HL-60/S4 (cell line): Measurements from ENCODE around the gene SMC3.
"Not testable (repeated sequence)": the region's sequence is repeated elsewhere in the genome, so short reads cannot be mapped to it uniquely, and the experiment has no call there.

Experiments used
- in situ Hi-C: fragments of 300-500 bp; cut with MboI; formaldehyde crosslinking; loops from 2 replicates; pipeline ENCODE4 v1.14.3; 2022; ENCODE audit warnings: low sequenced_read_pairs

SMC3 gene

DNA sequence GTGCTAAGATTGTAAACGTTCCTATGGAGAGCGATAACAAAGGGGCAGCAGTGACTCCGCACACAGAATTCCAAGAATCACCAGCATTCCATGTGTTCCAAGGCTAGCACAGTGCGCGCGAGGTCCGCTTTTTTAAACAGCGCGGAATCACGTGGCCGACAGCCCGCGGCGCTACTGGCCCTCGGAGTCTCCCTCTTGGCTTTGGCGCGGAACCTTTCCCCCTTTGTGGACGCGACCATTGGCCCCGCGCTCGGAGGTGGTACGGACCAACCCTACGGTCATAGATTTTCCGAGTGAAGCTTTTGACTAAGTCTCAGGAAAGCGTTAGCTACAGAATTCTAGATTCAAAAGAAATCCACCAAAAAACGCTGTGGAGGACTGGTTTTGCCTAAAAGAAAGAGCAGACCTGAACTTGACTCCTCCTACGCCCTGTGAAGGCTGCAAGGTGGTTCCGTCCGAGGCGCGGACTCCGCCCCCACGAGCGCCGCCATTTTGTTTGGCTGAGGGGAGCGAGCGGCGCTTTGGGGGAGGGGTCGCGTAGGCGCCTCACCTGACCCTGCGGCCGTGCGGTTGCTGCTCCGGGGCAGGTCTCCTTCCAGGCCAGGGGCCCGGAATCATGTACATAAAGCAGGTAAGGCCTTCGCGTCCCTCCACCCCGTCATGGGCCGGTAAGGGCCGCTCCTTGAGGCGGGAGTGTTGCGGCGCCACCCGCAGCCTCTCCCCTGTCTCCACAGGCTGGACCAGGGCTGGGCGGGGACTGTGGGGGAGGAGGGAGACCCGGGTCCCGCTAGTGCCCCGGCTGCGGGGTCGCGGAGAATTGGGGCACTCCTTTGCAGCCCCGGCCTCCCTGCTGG lies at the start of gene SMC3:
SMC3 (plus strand) TSS at position 495 of the 854 bp plus-strand sequence; CDS start at position 617, 122 bp downstream.
- in situ Hi-C loops = no loop called here

DNA sequence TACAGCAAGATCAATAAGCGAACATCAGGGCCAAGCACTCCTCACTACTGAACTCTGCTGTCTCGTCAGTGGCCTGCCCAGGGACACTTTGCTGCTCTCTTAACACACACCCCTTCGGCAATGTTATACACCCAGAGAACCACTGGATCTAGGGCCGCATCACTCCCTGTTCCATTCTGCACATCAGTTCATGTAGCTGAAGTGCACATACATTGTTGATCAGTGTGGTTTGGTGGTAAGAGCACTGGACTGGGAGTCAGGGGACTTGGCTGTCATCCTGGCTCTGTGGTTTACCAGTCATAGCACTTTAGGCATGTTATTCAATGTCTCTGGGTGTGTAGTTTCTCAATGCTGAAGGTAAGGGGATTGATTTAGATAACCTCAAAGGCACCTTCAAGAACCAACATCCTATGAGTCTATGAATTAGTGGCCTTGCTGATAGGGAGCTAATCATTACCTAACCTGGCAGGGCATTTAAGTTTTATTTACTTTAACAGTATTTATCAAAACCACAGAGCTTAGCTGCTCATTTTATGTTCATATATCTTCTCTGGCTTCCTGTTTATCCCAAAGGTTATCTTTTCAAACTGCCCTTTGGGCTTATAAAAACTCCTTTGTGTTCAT lies 45.0 kb upstream of the SMC3 start:
- in situ Hi-C loops = no loop called here

DNA sequence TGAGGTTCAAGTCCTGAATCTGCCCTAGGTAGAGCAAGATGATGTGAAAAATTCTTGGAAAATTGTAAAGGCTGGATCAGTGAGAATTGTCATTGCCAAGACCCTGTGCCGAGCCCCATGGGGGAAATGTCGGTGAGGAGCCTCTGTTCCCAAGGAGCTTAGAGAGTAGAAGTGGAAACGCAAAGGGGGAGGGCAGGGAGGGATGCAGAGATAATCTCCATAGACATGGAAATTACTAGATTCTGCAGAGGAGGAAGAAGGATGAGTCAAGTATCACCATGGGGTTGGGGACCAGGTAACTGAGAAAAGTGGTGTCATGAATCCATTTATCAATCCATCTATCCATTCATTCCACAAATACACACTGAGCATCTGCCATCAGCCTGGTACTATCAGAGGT lies 43.8 kb upstream of the SMC3 start:
- in situ Hi-C loops = no loop called here

DNA sequence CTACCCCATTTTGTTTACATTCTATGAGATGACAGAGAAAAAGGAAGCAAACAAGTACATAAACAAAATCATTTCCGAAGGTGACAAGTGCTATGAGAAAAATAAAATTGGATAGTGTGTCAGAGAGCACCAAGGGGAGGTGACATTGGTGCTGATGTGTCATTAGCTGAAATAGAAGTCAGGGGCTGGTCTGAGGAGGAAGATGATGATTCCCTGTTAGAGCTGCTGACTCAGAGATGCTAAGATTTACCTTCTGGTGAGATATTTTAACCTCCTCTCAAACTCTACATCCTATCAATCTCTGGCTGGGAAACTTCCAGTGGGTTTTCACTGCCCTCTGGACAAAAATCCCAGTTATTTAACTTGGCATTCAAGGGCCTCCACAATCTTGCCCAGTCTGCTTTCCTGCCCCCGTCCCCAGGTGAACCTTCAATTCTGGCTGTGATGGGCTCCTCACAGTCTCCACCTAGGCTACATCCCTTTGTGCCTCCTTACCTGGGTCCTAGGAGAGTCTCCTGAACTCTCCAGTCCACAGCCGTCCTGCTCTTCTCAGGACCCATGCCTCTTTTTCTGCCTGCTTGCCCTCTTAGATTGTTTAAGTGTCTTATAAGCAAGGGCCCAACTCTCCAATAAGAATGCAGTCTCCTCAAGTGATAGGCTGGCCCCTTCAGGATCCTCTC lies 43.2 kb upstream of the SMC3 start:
- in situ Hi-C loops = no loop called here

DNA sequence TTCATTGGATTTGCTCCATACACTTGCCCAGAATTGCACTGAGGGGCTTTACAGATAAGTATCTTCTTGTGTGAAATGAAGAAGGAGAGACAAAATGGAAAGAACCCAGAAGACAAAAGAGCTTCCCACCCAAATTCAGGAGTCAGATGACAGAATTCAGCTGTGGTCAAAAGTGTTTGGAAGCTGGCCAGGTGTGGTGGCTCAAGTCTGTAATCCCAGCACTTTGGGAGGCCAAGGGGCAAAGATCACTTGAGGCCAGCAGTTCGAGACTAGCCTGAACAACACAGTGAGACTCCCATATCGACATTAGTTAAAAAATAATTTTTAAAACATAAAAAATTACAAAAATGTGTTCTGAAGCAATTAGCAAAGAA lies 42.6 kb upstream of the SMC3 start:
- in situ Hi-C loops = no loop called here

DNA sequence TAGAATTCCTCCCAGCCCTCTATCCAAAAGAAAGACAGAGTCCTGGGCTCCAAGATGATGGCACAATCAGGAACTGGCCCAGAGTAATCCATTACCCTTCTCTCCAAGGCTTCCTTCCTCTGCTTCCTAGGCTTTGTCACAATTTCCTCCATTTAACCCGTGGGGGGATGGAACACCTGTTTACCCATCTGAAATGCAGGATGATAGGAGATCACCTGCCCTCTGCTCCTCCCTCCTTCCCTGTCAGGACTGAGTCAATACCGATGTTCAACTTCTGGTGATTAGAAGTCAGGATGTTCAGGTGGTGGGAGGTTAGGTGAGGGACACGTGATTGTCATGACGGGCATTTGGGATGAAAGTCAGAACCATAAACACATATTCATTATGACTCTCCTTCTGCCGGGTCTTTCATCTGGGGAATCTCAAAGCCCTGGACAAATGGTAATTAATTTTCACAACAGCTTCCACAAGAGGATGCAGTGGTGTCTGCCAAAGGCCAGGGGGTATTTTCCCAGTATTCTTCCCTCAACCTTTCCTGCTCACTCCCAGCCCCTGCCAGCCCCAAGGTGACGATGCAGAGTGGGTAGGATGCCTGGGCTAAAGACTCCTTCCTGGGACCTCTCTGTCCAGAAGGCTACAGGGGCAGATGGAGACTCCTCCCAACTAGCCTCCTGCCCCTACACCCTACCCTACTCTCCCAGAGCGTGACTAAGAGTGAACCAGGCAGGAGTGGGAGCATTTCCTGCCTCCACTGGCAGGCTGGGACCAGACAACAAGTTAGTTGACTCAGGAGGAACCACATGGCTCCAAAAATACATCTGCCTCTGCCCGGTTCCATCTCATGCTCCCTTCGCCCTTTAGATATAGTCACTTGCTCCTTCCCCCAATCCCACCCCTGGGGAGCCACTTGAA lies 41.9 kb upstream of the SMC3 start:
- in situ Hi-C loops = no loop called here

DNA sequence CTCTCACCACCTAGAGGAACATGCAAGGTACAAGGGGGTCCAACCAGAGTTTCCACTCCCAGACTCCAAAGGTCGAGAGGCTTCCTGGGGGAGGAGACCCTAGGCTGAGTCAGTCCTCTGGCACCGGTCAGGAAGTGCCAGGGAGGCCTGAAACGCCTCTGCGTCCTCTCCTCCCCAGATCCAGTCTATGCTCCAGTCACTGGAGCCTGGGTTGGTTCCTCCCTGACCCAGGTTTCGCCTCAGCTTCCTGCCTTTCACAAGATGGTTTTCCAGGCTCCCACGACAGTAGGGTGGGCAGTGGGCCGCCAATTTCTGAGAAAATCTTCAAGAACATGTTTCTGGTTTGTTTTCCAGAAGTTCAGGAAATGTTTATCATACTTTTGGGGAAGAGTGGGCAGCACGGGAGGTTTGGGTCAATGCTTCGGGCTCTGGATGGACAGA lies 39.7 kb upstream of the SMC3 start:
- in situ Hi-C loops = no loop called here

DNA sequence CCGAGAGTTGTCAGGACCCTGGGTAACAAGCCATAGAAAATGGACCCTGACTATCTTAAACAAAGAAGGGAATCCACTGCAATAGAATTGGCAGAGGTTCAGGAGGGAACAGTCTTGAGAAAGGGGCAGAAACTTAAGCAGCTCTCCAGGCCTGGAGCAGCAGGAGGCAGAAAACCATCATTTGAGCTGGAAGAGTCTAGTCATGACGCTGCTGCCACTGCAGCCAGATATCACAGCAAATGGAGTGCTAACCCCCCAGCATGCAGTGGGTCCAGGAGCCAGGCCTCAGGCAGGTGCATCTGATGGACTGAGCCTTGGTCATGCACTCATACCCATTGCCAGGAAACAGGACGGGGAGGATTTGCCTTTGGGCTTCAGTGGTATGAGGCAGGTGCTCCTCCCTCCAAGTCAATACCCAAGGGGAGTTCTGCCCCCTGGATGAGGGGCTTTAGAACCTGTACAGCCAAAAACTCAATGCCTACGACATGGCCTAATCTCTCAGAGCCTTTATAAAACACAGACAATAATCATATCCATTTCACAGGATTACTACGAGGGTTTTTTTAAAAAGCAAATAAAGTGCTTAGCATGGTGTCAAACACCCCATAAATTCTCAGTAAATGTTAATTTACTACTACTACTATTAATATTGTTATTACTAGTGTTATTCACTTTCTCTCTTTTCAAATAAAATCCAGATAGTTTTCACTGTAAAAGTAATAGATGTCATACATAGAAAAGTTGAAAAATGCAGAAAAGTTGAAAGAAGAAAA lies 39.1 kb upstream of the SMC3 start:
- in situ Hi-C loops = no loop called here

DNA sequence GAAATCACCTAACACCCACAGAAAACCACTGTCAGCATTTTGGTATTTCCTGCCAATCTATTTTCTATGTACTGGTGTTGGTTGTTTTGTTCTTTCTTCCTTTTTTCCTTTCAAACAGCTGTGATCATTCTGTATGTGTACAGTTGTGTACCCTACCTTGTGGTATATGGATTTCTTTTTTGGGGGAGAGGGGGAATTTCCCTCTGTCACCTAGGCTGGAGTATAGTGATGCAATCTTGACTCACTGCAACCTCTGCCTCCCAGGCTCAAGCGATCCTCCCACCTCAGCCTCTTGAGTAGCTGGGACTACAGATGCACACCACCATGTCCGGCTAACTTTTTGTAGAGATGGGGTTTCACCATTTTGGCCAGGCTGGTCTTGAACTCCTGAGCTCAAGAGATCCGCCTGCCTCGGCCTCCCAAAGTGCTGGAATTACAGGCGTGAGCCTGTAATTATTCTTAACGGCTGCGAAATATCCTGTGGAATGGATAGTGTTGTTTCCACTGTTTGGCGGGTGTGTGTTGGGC lies 38.4 kb upstream of the SMC3 start:
- in situ Hi-C loops = not testable (repeated sequence)

DNA sequence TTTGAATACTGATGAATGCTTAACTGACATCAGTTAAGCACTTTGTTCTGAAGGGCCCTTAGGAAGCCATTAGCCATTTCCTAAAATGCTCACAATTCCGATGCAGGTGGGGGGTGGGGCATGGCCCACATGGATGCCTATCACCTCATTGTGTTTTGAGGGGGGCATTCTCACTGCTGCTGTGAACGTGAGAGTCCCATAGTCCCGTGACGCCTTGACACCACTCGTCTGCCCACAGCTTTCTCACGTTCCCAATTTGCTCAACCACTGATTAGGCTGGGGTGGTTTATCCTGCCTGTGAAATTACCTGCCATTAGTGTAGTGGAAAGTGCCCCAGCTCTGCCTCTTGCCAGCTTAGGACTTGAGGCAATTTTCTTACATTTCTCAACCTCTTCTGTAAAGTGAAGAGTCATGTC lies 37.9 kb upstream of the SMC3 start:
- in situ Hi-C loops = no loop called here

DNA sequence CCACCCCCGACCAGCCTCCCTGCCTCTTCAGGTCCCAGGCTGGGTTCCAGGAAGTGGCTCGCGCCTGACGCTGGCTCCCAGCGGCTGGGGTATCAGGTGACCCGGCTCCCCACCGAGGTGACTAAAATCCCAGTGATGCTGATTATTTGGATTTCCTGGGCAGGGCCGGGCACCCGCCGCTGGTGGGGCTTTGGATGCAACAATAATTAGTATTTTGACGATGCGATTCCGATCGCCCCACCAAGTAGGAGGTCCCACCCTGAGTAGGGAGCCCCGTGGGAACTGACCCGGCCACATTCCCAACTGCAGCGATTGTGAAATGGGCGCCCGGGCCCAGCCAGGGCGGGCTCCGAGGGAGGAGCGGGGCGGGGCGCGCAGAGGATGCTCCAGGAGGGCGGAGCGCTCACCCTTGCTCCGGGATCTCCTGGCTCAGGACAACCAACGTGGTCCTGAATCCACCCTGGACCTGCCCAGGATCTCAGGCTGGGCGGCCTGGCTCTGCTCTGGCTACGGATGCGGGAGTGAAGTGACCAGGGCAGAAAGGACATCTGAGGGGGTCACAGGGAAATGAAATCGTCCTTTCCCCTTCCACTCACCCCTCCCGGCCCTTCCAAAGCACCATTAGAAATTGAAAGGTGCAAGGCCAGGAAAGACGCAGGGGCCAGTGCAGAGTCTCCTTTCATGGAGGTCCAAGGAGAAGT lies 37.2 kb upstream of the SMC3 start:
- in situ Hi-C loops = no loop called here

DNA sequence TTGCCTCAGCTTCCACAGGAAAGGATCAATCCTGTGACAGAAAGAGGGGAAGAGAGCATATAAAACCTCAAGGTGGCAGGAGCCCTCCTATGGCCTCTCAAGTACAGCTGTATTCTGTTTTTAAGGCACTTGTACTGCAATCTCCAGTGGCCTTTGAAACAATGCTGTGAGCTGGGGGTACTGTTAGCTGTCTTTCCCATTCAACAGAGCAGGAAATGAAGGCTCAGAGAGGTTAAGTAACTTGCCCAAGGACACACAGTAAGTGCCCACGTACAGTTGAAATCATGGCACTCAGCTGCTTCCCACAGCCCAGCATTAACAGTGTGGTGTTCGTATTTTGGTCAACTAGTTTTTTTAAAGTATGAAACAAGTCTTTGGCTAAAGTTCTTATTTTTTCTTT lies 35.8 kb upstream of the SMC3 start:
- in situ Hi-C loops = no loop called here

DNA sequence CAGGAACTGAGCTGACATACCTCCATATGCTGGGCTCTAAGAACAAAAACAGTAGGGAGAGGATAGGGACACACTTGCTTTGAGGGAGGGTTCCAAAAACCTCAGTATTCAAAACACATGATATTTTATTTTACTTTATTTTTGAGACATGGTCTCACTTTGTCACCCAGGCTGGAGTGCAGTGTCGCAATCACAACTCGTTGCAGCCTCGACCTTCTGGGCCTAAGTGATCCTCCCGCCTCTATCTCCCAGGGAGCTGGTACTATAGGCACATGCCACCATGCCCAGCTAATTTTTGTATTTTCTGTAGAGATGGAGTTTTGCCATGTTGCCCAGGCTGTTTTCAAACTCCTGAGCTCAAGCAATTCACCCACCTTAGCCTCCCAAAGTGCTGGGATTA lies 34.9 kb upstream of the SMC3 start:
- in situ Hi-C loops = not testable (repeated sequence)

DNA sequence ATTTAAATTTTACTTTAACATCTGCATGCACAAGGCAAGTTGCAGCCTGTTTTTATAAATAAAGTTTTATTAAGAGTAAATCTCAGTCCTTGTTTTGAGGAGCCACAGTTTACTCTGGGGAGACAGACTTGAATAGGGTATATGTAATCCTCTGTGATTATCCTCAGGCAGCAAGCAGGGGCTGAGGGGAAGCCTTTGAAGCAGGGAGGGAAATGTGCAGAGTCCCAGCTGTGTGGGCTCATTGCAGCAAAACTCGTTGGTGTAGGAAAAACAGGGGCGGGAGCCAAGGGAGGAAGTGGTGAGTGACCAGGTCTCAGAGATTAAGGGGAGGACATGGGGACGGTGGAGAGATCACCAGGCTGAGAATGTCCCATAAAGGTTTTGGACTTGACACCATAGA lies 34.3 kb upstream of the SMC3 start:
- in situ Hi-C loops = no loop called here

DNA sequence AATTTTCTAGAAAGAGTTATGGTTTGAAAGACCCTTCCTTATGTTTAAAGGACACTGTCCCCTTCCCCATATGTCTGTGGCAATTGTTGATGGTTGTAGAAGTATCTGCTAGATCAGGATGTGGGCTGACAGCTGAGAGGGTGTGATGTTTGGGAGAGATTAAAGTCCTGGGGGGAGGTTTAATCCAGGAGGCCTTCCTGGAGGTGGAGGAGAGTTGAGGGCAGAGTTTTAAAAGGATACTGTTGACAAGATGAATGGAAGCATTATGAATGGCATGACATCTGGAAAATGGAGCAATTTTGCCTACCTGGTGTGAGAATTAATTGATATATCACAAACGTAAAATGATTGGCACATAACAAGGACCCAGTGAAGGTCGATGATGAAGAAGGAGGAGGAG lies 32.9 kb upstream of the SMC3 start:
- in situ Hi-C loops = no loop called here

DNA sequence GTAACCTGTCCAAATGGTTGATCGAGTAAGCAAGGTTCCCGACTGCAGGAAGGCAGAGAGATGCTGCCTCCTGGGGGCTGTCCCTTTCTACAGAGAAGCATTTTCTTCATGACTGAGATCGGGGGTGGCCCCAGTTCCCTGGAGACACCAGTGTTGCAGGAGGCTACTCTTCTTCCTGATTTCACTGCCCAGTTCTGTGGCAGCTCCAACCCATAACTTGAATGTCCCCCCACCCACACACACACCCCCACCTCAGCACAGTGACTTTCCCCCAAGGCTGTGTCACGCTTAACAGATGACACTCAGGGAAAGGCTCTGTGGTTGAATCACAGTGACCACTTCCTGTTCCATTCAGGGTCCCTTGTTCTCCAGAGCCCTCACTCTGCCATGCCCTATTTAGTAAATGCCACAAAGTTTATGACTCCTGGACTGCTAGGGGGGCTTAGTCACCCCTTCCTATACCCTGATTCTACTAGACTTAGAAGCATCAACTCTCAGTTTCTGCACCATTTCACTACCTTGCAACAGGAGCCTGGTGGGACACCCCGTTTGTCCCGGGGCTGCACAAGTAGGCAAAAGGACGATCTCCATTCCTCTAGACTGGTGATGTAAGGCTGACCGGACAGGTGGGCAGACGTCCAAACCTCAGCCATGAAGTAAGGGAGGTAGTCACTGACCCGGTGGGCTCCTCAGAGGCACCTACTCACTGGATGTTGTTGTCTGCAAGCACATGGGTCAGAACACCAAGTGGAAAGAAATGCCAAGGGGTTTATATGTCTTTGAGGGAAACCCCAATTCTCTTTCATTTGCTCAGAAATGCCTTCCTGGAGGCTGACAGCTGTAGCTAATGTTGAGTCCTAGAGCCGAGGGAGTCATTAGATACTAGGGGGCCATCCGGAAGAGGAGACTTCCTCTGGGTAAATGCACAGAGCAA lies 31.3 kb upstream of the SMC3 start:
- in situ Hi-C loops = no loop called here

DNA sequence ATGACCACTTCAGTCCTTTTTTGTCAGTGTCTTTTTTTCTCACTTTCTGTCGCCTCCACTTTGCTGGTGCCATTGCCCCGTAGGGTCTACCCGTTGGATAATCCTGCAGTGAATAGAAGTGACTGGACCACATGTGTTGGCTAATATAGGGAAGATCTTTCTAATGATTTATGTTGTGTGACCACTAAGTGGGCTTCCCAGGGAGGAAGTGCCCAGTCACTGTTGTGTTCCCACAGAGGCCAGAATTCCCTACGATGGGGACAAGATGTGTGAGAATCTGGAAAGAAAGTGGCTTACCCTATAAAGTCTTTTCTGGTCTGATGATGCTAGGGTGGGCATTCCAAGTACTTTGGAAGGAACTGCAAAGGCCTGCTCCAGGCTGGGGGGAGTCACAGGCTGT lies 28.4 kb upstream of the SMC3 start:
- in situ Hi-C loops = no loop called here

DNA sequence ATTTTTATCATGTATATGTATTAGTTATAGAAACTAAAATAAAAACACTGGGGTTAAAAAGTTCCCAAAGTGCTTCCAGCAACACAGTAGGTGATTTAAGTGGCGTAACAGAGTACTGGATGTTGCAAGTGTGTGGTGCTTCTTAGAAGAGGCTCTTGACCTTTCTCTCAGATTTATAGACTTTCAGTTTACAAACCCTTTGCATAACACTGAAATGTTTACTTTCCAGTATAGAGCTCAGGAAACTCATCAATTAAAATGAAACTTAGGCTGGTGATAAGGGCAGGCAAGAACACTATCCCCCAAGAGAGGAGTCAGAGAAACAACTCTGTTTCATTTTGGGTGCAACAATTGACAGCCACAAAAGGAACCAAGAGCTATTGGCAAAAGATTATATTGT lies 27.5 kb upstream of the SMC3 start:
- in situ Hi-C loops = no loop called here
